GM12864 (cell line): ENCODE measurements around the gene LRRC27.

Experiments
- DNase-seq: peaks from one replicate; pipeline ENCODE4 v3.0.0-alpha.2; 2011; ENCODE audit warnings: low read depth
- H3K4me3 ChIP-seq: 2 replicates; pipeline ENCODE4 v1.5.1; 2011; ENCODE audit warnings: mild to moderate bottlenecking, low read depth, low read length, control low read depth
- TF ChIP-seq, protein P1 (sequence below): IDR thresholded peaks from 2 replicates; pipeline ENCODE4 v1.5.1; 2011; ENCODE audit warnings: low read depth, mild to moderate bottlenecking, moderate library complexity, low read length, control low read depth, inconsistent platforms; ENCODE audit errors: missing control alignments

The LRRC27 gene

DNA sequence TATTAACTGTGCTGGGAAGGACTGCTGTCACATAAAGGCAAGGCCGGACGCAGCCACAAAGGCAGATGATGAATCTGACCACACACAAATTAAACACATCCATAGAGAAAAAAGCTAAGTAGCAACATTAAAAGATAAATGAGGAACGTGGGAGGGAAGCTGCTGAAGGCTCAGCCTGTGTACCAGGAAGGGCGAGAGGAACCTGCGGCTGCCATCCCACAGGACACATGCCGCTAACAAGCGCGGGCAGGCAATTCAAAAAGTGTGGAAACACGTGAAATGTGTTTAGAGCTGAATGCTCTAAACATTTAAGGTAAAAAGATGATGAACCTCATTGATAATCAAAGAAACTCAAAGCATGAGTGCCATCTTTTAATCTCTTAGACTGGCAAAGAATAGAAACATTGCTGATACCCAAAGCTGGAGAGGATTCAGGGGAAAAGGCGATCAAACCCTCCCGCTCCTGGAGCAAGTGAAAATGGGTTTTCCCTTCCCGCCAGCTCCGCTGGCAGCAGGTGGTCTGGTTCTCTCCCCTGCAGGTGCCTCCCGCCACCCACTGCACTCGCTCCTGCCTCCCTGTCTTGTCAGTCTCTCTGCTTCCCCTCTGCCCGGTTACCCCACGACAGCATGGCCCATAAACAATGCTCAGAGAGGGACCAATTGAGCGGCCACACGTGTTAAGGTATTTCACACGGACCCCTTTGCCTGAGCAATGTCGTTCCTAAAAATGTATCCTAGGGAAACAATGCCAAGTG lies 28.5 kb upstream of the LRRC27 start:
- DNase-seq = no peak
- TF ChIP-seq, protein P1, sequence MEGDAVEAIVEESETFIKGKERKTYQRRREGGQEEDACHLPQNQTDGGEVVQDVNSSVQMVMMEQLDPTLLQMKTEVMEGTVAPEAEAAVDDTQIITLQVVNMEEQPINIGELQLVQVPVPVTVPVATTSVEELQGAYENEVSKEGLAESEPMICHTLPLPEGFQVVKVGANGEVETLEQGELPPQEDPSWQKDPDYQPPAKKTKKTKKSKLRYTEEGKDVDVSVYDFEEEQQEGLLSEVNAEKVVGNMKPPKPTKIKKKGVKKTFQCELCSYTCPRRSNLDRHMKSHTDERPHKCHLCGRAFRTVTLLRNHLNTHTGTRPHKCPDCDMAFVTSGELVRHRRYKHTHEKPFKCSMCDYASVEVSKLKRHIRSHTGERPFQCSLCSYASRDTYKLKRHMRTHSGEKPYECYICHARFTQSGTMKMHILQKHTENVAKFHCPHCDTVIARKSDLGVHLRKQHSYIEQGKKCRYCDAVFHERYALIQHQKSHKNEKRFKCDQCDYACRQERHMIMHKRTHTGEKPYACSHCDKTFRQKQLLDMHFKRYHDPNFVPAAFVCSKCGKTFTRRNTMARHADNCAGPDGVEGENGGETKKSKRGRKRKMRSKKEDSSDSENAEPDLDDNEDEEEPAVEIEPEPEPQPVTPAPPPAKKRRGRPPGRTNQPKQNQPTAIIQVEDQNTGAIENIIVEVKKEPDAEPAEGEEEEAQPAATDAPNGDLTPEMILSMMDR = no peak
- no peak overlapping the region for H3K4me3 ChIP-seq

GRCh38 chr10:132304756-132305509 lies 27.1 kb upstream of the LRRC27 start:
- TF ChIP-seq, protein P1 = no peak
- H3K4me3 ChIP-seq = no peak overlapping the region
- DNase-seq = no peak

GRCh38 chr10:132305654-132306342 lies 26.2 kb upstream of the LRRC27 start:
- no peak for DNase-seq
- no peak overlapping the region for H3K4me3 ChIP-seq
- TF ChIP-seq, protein P1 = no peak

DNA sequence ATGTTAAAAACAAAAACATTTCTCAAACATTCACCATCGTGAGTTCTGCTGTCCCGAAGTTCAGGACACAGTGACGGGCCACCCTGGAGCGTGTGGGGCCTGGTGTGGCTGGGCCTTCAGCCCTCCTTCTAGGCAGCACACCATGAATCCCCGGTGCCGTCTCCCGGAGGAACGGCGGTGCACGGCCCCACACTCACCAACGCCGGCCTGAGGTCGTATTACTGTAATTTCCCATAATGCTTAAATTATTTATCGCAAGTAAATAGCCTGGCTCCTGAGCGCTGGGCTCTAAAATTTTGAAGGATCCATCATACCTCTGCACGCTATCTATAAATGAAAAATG lies 25.7 kb upstream of the LRRC27 start:
- DNase-seq = no peak
- H3K4me3 ChIP-seq = no peak overlapping the region
- TF ChIP-seq, protein P1 = no peak

DNA sequence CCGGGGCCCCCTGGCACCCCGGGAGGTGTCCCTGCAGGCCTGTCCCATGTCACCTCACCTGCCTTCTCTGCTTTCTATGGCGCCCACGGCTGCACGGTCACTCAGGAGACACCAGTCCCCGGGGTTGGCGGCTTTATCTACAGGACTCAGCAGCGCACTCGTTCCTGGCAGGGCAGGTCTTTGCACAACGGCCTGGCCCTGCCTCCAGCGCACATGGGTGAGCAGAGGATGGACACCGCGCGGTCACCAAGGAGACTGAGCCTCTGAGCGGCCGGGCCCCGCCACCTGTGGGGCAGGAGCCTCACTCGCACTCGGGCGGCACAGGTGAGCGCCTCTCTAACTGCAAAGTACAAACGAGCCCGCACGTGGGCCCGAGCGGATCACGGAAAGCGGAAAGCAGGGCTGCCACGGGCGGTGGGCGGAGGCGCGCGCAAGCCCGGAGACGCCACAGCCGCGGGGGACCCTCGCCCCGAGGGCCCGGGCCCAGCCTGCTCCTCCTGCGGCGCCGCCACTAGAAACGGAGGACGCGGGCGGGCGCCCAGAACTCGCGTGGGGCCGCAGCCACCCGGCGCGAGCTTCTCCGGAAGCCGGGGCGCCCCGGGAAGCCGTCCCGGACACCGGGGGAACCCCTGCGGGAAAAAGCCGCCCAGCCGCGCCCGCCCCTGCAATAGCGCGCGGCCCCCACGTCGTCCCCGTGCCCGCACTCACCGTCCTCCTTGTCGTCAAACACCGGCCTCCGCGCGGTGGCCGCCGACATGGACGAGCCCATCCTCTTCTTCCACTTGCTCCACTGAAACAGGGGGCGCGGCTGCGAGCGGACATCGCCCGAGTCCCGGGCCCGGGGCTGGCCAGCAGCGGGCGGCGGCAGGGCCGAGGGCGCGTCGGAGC lies 24.9 kb upstream of the LRRC27 start:
- TF ChIP-seq, protein P1 = no peak
- no peak for DNase-seq
- peak overlapping the region; percentile 22; the same call in 1 of the 2 replicates for H3K4me3 ChIP-seq

GRCh38 chr10:132307823-132308586 lies 24.0 kb upstream of the LRRC27 start, which contains the start of gene STK32C:
Gene STK32C, minus strand, starts transcription at chr10:132307950. Its CDS starts 117 bp downstream, at chr10:132307833.
- TF ChIP-seq, protein P1 = no peak
- H3K4me3 ChIP-seq = peak within 1 kb of the TSS; percentile 63
- peak; percentile 29 for DNase-seq
